ENCODE data around the gene ANKS1B. TPM values are rescaled to one million over a fixed set of nuclear protein-coding genes. Genes with fewer than 3 reads are reported as not detected.

ANKS1B gene
- total RNA-seq, 6 experiments from 2014 or later, result 0.31 to 0.66 (median 0.37) TPM

- Mint-ChIP-seq H3K4me1 (ENCODE audit: low read depth) (no peaks in the 10 kb centered on the region), H3K27me3 (ENCODE audit: insufficient read depth) (peaks cover 2% of the 10 kb centered on the region; the same call in 1 of the 2 replicates), H3K9me3 (peaks cover 68% of the 10 kb centered on the region), H3K4me3 (no peak overlapping the region), H3K27ac (no peak overlapping the region), H3K36me3 (ENCODE audit: low read depth) (no peaks in the 10 kb centered on the region)
- TF ChIP-seq CTCF (IDR thresholded peaks at IDR 0.05), result no peak
- DNase-seq, result no peak
Measured at GRCh38 chr12:99558109-99558508, 426.6 kb downstream of the ANKS1B start.

- no peaks in the 10 kb centered on the region for H3K36me3 Mint-ChIP-seq (ENCODE audit: low read depth)
- no peak for TF ChIP-seq CTCF (IDR thresholded peaks at IDR 0.05)
Measured at GRCh38 chr12:99553461-99553860, 431.3 kb downstream of the ANKS1B start.

GRCh38 chr12:99552022-99552421 is 432.7 kb downstream of the ANKS1B start:
- no peak overlapping the region for H3K4me3 Mint-ChIP-seq
- no peaks in the 10 kb centered on the region for H3K36me3 Mint-ChIP-seq (ENCODE audit: low read depth)
- H3K27me3 Mint-ChIP-seq (ENCODE audit: insufficient read depth), result no peaks in the 10 kb centered on the region
- no peak overlapping the region for H3K27ac Mint-ChIP-seq
- no peak for TF ChIP-seq CTCF (IDR thresholded peaks at IDR 0.05)
- no peak for DNase-seq
- peaks cover 41% of the 10 kb centered on the region for H3K9me3 Mint-ChIP-seq
- H3K4me1 Mint-ChIP-seq (ENCODE audit: low read depth), result no peaks in the 10 kb centered on the region

More at GRCh38 chr12:99553461-99553860, 431.3 kb downstream of the ANKS1B start:
- no peaks in the 10 kb centered on the region for H3K27me3 Mint-ChIP-seq (ENCODE audit: insufficient read depth)
- DNase-seq, result no peak
- H3K27ac Mint-ChIP-seq, result no peak overlapping the region
- H3K9me3 Mint-ChIP-seq, result peaks cover 53% of the 10 kb centered on the region
- no peak overlapping the region for H3K4me3 Mint-ChIP-seq
- H3K4me1 Mint-ChIP-seq (ENCODE audit: low read depth), result no peaks in the 10 kb centered on the region

GRCh38 chr12:99549651-99550050 is 435.1 kb downstream of the ANKS1B start:
- no peaks in the 10 kb centered on the region for H3K27me3 Mint-ChIP-seq (ENCODE audit: insufficient read depth)
- no peaks in the 10 kb centered on the region for H3K4me1 Mint-ChIP-seq (ENCODE audit: low read depth)
- DNase-seq, result no peak
- H3K4me3 Mint-ChIP-seq, result no peak overlapping the region
- H3K36me3 Mint-ChIP-seq (ENCODE audit: low read depth), result no peaks in the 10 kb centered on the region; the same call in 1 of the 2 replicates
- no peak for TF ChIP-seq CTCF (IDR thresholded peaks at IDR 0.05)
- H3K9me3 Mint-ChIP-seq, result peaks cover 29% of the 10 kb centered on the region
- H3K27ac Mint-ChIP-seq, result no peak overlapping the region

GRCh38 chr12:99549196-99549595 is 435.5 kb downstream of the ANKS1B start:
- Mint-ChIP-seq H3K4me1 (ENCODE audit: low read depth) (no peaks in the 10 kb centered on the region), H3K4me3 (no peak overlapping the region), H3K27ac (no peak overlapping the region), H3K36me3 (ENCODE audit: low read depth) (no peaks in the 10 kb centered on the region; the same call in 1 of the 2 replicates), H3K27me3 (ENCODE audit: insufficient read depth) (no peaks in the 10 kb centered on the region), H3K9me3 (peaks cover 28% of the 10 kb centered on the region)
- TF ChIP-seq CTCF (IDR thresholded peaks at IDR 0.05), result no peak
- DNase-seq, result no peak

- no peak for DNase-seq
- no peak overlapping the region for H3K4me3 Mint-ChIP-seq
- no peak for TF ChIP-seq CTCF (IDR thresholded peaks at IDR 0.05)
- no peaks in the 10 kb centered on the region for H3K4me1 Mint-ChIP-seq (ENCODE audit: low read depth)
- no peak overlapping the region for H3K27ac Mint-ChIP-seq
- H3K36me3 Mint-ChIP-seq (ENCODE audit: low read depth), result no peaks in the 10 kb centered on the region; the same call in 1 of the 2 replicates
- peaks cover 32% of the 10 kb centered on the region for H3K9me3 Mint-ChIP-seq
- no peaks in the 10 kb centered on the region for H3K27me3 Mint-ChIP-seq (ENCODE audit: insufficient read depth)
Measured at GRCh38 chr12:99544457-99544856, 440.3 kb downstream of the ANKS1B start.
